SJSA1 (cell line): ENCODE measurements around the gene RBKS. TPM values are rescaled to one million over a fixed set of nuclear protein-coding genes. Genes with fewer than 3 reads are reported as not detected.
"Not testable (repeated sequence)": the region's sequence is repeated elsewhere in the genome, so short reads cannot be mapped to it uniquely, and the experiment has no call there.

Experiments used
- DNase-seq, 2 experiments: peaks; one replicate each; pipeline ENCODE4 v3.0.0-alpha.2; 2015 to 2020; ENCODE audit warnings: low spot score in 2 of 2, low read depth in 1 of 2
- H3K27ac ChIP-seq: fragments of 250-450 bp; sonication (Bioruptor Pico); 2 replicates; pipeline ENCODE4 v1.5.1; 2020; ENCODE audit warnings: mild to moderate bottlenecking, moderate library complexity
- H3K27me3 ChIP-seq: fragments of 250-450 bp; sonication (Bioruptor Pico); replicated peaks from 2 replicates; pipeline ENCODE4 v1.5.1; 2020; ENCODE audit warnings: mild to moderate bottlenecking, moderate library complexity
- H3K36me3 ChIP-seq: fragments of 250-450 bp; sonication (Bioruptor Pico); 2 replicates; pipeline ENCODE4 v1.5.1; 2020; ENCODE audit warnings: mild to moderate bottlenecking
- H3K4me1 ChIP-seq: fragments of 250-450 bp; sonication (Bioruptor Pico); replicated peaks from 2 replicates; pipeline ENCODE4 v1.6.1; 2021; ENCODE audit warnings: mild to moderate bottlenecking
- H3K4me3 ChIP-seq: fragments of 250-450 bp; sonication (Bioruptor Pico); 2 replicates; pipeline ENCODE4 v1.5.1; 2020; ENCODE audit warnings: mild to moderate bottlenecking
- H3K9me3 ChIP-seq: fragments of 250-450 bp; sonication (Bioruptor Pico); replicated peaks from 2 replicates; pipeline ENCODE4 v1.5.1; 2020; ENCODE audit warnings: mild to moderate bottlenecking
- total RNA-seq: library from RNA; depleted of rRNA; stranded (reverse); fragments of >200 nt; shearing (Covaris generic); gene quantifications from 2 replicates; pipeline ENCODE4 v1.2.3, GENCODE V29; 2014

RBKS gene
- total RNA-seq, 1 experiment from 2014 or later: 1.3 TPM

GRCh38 chr2:27893006-27893405 lies 2.8 kb upstream of the RBKS start:
- peaks cover 16% of the 10 kb centered on the region for H3K4me1 ChIP-seq
- H3K9me3 ChIP-seq: no peaks in the 10 kb centered on the region
- H3K36me3 ChIP-seq: peaks cover 19% of the 10 kb centered on the region
- no peaks in the 10 kb centered on the region for H3K27me3 ChIP-seq
- no peak for DNase-seq
- no peak overlapping the region for H3K4me3 ChIP-seq
- H3K27ac ChIP-seq: no peak overlapping the region

GRCh38 chr2:27891673-27892105 lies 1.5 kb upstream of the RBKS start:
- Histone ChIP-seq H3K27ac (no peak overlapping the region), H3K27me3 (no peaks in the 10 kb centered on the region), H3K4me1 (peaks cover 16% of the 10 kb centered on the region), H3K36me3 (peaks cover 17% of the 10 kb centered on the region), H3K9me3 (no peaks in the 10 kb centered on the region), H3K4me3 (no peak overlapping the region)
- no peak for DNase-seq

DNA sequence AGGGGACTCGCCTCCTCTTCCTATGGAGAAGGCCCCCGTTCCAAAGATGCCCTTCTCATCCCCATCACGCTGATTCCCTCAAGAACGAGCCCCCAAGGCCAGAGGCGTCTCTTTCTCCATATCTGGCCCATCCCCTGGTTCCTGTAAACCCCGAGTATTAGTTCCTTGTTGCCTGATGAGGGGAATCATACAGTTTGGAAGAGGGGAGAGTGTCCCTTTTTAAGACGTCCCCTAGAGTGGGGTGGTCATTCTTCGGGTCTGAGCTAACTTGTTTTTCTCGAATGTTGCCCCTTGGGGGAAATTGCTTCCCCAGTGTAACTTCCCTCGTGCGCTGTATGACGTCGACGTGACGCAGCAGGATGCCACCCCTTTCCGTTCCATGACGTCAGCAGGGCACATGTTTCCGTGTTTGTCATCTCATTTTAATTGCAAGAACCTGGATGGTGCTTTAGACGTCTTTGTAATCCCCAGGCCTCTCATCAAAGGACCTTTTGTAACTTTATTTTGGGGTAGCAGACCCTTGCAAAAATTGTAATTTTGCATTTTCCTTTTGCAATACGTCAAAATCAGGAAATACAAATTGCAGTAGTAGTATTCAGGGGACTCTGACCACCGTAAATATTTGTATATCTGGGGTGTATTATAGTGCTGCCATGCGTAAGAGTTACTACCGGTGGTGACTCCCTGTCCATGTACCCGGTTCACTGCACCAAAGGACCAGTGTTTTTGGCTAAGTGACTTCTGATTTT lies 911 bp upstream of the RBKS start:
- Histone ChIP-seq H3K27me3 (no peaks in the 10 kb centered on the region), H3K36me3 (peaks cover 12% of the 10 kb centered on the region), H3K9me3 (no peaks in the 10 kb centered on the region), H3K27ac (peak overlapping the region; percentile 95), H3K4me3 (peak overlapping the region; percentile 78), H3K4me1 (peaks cover 16% of the 10 kb centered on the region)
- DNase-seq: peak; percentile 61 to 83

GRCh38 chr2:27889774-27890145 lies 427 bp downstream of the RBKS start:
- no peak for DNase-seq
- H3K36me3 ChIP-seq: peaks cover 8% of the 10 kb centered on the region
- 0 out of 2 replicates have a peak, but pooled peaks cover 3% of the 10 kb centered on the region for H3K9me3 ChIP-seq
- peaks cover 26% of the 10 kb centered on the region for H3K4me1 ChIP-seq
- H3K27ac ChIP-seq: peak overlapping the region; percentile 95
- H3K27me3 ChIP-seq: no peaks in the 10 kb centered on the region
- H3K4me3 ChIP-seq: peak overlapping the region; percentile 78

- peaks cover 8% of the 10 kb centered on the region for H3K36me3 ChIP-seq
- 0 out of 2 replicates have a peak, but pooled peaks cover 3% of the 10 kb centered on the region for H3K9me3 ChIP-seq
- peaks cover 27% of the 10 kb centered on the region for H3K4me1 ChIP-seq
- no peak for DNase-seq
- no peak overlapping the region for H3K4me3 ChIP-seq
- no peaks in the 10 kb centered on the region for H3K27me3 ChIP-seq
- no peak overlapping the region for H3K27ac ChIP-seq
These were observed 1.4 kb downstream of the RBKS start for GRCh38 chr2:27888790-27889189.

- no peak for DNase-seq
- no peak overlapping the region for H3K4me3 ChIP-seq
- peaks cover 27% of the 10 kb centered on the region for H3K4me1 ChIP-seq
- H3K27ac ChIP-seq: no peak overlapping the region
- 0 out of 2 replicates have a peak, but pooled peaks cover 3% of the 10 kb centered on the region for H3K9me3 ChIP-seq
- no peaks in the 10 kb centered on the region for H3K27me3 ChIP-seq
- peaks cover 8% of the 10 kb centered on the region for H3K36me3 ChIP-seq
These were observed 2.4 kb downstream of the RBKS start for GRCh38 chr2:27887830-27888229.

GRCh38 chr2:27887111-27887510 lies 3.1 kb downstream of the RBKS start:
- peaks cover 32% of the 10 kb centered on the region for H3K4me1 ChIP-seq
- no peaks in the 10 kb centered on the region for H3K27me3 ChIP-seq
- no peak overlapping the region for H3K27ac ChIP-seq
- no peak overlapping the region for H3K4me3 ChIP-seq
- H3K36me3 ChIP-seq: peaks cover 11% of the 10 kb centered on the region
- H3K9me3 ChIP-seq: peaks cover 3% of the 10 kb centered on the region; the same call in 1 of the 2 replicates
- DNase-seq: no peak

- H3K9me3 ChIP-seq: peaks cover 3% of the 10 kb centered on the region; the same call in 1 of the 2 replicates
- H3K4me1 ChIP-seq: peaks cover 31% of the 10 kb centered on the region
- peaks cover 11% of the 10 kb centered on the region for H3K36me3 ChIP-seq
- no peak for DNase-seq
- no peak overlapping the region for H3K4me3 ChIP-seq
- H3K27me3 ChIP-seq: no peaks in the 10 kb centered on the region
- H3K27ac ChIP-seq: no peak overlapping the region
These were observed 3.9 kb downstream of the RBKS start for GRCh38 chr2:27886322-27886721.

- Histone ChIP-seq H3K27me3 (no peaks in the 10 kb centered on the region), H3K27ac (no peak overlapping the region), H3K4me1 (peaks cover 25% of the 10 kb centered on the region), H3K4me3 (no peak overlapping the region), H3K9me3 (peaks cover 3% of the 10 kb centered on the region; the same call in 1 of the 2 replicates), H3K36me3 (peaks cover 9% of the 10 kb centered on the region)
- DNase-seq: no peak
These were observed 4.5 kb downstream of the RBKS start for GRCh38 chr2:27885661-27886060.

DNA sequence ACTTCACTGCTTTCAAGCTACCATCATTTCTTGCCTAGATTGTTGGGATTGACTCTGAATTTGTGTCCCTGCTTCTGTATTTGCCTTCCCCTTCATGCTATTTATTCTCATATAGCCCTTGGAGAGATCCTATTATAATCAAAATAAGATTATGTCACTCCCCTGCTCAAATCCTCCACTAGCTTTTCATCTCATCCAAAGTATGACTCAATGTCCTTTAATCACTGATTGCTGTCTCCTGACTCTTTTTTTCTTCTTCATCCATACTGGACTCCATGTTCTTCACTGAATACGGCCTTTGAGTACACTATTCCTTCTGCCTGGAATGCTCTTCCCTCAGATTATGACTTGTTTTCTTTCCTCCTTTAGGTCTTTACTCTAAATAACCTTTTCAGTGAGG lies 5.0 kb downstream of the RBKS start:
- Histone ChIP-seq H3K36me3 (peaks cover 5% of the 10 kb centered on the region), H3K4me1 (peaks cover 25% of the 10 kb centered on the region), H3K9me3 (peaks cover 3% of the 10 kb centered on the region), H3K27ac (no peak overlapping the region), H3K27me3 (no peaks in the 10 kb centered on the region), H3K4me3 (no peak overlapping the region)
- DNase-seq: no peak

- peaks cover 3% of the 10 kb centered on the region; the same call in 1 of the 2 replicates for H3K36me3 ChIP-seq
- H3K9me3 ChIP-seq: peaks cover 3% of the 10 kb centered on the region
- H3K4me3 ChIP-seq: no peak overlapping the region
- no peaks in the 10 kb centered on the region for H3K27me3 ChIP-seq
- no peak overlapping the region for H3K27ac ChIP-seq
- H3K4me1 ChIP-seq: peaks cover 25% of the 10 kb centered on the region
- no peak for DNase-seq
These were observed 5.6 kb downstream of the RBKS start for GRCh38 chr2:27884601-27885000.

- not testable (repeated sequence) for H3K27me3 ChIP-seq, H3K36me3 ChIP-seq
These were observed 7.6 kb downstream of the RBKS start for GRCh38 chr2:27882584-27882922.

GRCh38 chr2:27881815-27882583 lies 8.2 kb downstream of the RBKS start:
- DNase-seq, H3K9me3 ChIP-seq, H3K4me3 ChIP-seq, H3K36me3 ChIP-seq, H3K27ac ChIP-seq, H3K27me3 ChIP-seq: not testable (repeated sequence)
- peaks cover 16% of the 10 kb centered on the region for H3K4me1 ChIP-seq

More at GRCh38 chr2:27882584-27882922, 7.6 kb downstream of the RBKS start:
- peaks cover 16% of the 10 kb centered on the region for H3K4me1 ChIP-seq
- not testable (repeated sequence) for DNase-seq, H3K9me3 ChIP-seq, H3K27ac ChIP-seq, H3K4me3 ChIP-seq

DNA sequence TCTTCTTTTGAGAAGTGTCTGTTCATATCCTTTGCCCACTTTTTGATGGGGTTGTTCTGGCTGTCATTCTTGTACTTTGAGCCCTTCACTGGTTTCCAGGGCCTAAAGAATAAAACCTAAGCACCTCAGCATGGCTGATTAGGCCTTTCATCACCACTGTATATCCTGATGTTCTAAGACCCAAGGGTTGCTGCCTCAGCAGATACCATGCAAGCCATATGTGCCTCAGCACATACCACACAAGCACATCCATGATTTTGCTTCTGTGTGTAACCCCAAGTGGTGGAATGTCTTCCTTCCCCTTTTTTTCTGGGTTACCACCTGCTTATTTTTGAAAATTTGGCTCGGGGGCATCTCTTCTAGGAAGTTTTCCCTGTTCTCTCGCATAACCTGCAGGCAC lies 11.4 kb downstream of the RBKS start:
- Histone ChIP-seq H3K36me3 (peaks cover 3% of the 10 kb centered on the region; the same call in 1 of the 2 replicates), H3K27ac (no peak overlapping the region), H3K9me3 (peaks cover 4% of the 10 kb centered on the region), H3K27me3 (no peaks in the 10 kb centered on the region), H3K4me3 (no peak overlapping the region), H3K4me1 (peaks cover 17% of the 10 kb centered on the region; the same call in 1 of the 2 replicates)
- DNase-seq: no peak
